H9 (cell line): Measurements from ENCODE around the gene C10orf143. TPM values are rescaled to one million over a fixed set of nuclear protein-coding genes. Genes with fewer than 3 reads are reported as not detected.
"Not testable (repeated sequence)": the region's sequence is repeated elsewhere in the genome, so short reads cannot be mapped to it uniquely, and the experiment has no call there.

Experiments used
- DNase-seq: peaks from one replicate; pipeline ENCODE4 v3.0.0-alpha.2; 2017
- H2AFZ ChIP-seq: one replicate; pipeline ENCODE4 v1.6.1; 2013; ENCODE audit warnings: mild to moderate bottlenecking, low read length, control low read depth, moderate library complexity
- H2AK5ac ChIP-seq: 2 replicates; pipeline ENCODE4 v1.6.1; 2013; ENCODE audit warnings: low read length, control low read depth, mixed read lengths; ENCODE audit not compliant: insufficient read length
- H2BK120ac ChIP-seq: one replicate; pipeline ENCODE4 v1.6.1; 2013; ENCODE audit warnings: low read depth, mild to moderate bottlenecking, low read length, control low read depth, inconsistent platforms; ENCODE audit not compliant: poor library complexity, severe bottlenecking
- H2BK12ac ChIP-seq: 2 replicates; pipeline ENCODE4 v1.6.1; 2013; ENCODE audit warnings: low read length, control low read depth, mixed read lengths, low read depth; ENCODE audit not compliant: insufficient read length
- H2BK15ac ChIP-seq: 2 replicates; pipeline ENCODE4 v1.6.1; 2013; ENCODE audit warnings: low read depth, low read length, control low read depth
- H2BK20ac ChIP-seq: one replicate; pipeline ENCODE4 v1.6.1; 2013; ENCODE audit warnings: low read depth, mild to moderate bottlenecking, low read length, control low read depth, inconsistent platforms; ENCODE audit not compliant: poor library complexity, severe bottlenecking
- H2BK5ac ChIP-seq: 2 replicates; pipeline ENCODE4 v1.6.1; 2013; ENCODE audit warnings: low read length, control low read depth, mixed read lengths; ENCODE audit not compliant: insufficient read length
- H3K14ac ChIP-seq: 2 replicates; pipeline ENCODE4 v1.6.1; 2013; ENCODE audit warnings: low read length, control low read depth; ENCODE audit not compliant: insufficient read depth
- H3K18ac ChIP-seq: 2 replicates; pipeline ENCODE4 v1.6.1; 2013; ENCODE audit warnings: low read depth, mild to moderate bottlenecking, mixed read lengths, low read length, control low read depth; ENCODE audit not compliant: insufficient read length
- H3K23ac ChIP-seq: 2 replicates; pipeline ENCODE4 v1.6.1; 2013; ENCODE audit warnings: low read length, control low read depth, mixed read lengths, low read depth; ENCODE audit not compliant: insufficient read length
- H3K23me2 ChIP-seq: 2 replicates; pipeline ENCODE4 v1.6.1; 2013; ENCODE audit warnings: low read depth, mild to moderate bottlenecking, mixed read lengths, low read length, control low read depth; ENCODE audit not compliant: insufficient read length, poor library complexity, severe bottlenecking
- H3K27ac ChIP-seq: 2 replicates; pipeline ENCODE4 v1.5.1; 2013; ENCODE audit warnings: low read length, control low read depth, mixed read lengths, low read depth; ENCODE audit not compliant: insufficient read length
- H3K27me3 ChIP-seq: 2 replicates; pipeline ENCODE4 v1.6.1; 2013; ENCODE audit warnings: low read length, control low read depth, inconsistent platforms; ENCODE audit not compliant: insufficient read depth
- H3K4ac ChIP-seq: 2 replicates; pipeline ENCODE4 v1.6.1; 2013; ENCODE audit warnings: low read depth, mild to moderate bottlenecking, control low read depth, inconsistent platforms, low read length, moderate library complexity
- H3K4me1 ChIP-seq: 2 replicates; pipeline ENCODE4 v1.6.1; 2013; ENCODE audit warnings: low read length, control low read depth, inconsistent platforms; ENCODE audit not compliant: insufficient read depth
- H3K4me2 ChIP-seq: 2 replicates; pipeline ENCODE4 v1.6.1; 2013; ENCODE audit warnings: low read length, control low read depth, mixed read lengths; ENCODE audit not compliant: insufficient read length, insufficient read depth
- H3K56ac ChIP-seq: 2 replicates; pipeline ENCODE4 v1.6.1; 2013; ENCODE audit warnings: low read depth, mild to moderate bottlenecking, mixed read lengths, low read length, control low read depth; ENCODE audit not compliant: insufficient read length
- H3K79me1 ChIP-seq: 2 replicates; pipeline ENCODE4 v1.6.1; 2013; ENCODE audit warnings: low read depth, mild to moderate bottlenecking, moderate library complexity, low read length, control low read depth, inconsistent platforms; ENCODE audit not compliant: insufficient read depth, poor library complexity, severe bottlenecking
- H3K79me2 ChIP-seq: 2 replicates; pipeline ENCODE4 v1.6.1; 2013; ENCODE audit warnings: low read length, control low read depth, inconsistent platforms; ENCODE audit not compliant: insufficient read depth
- H3K9ac ChIP-seq: 2 replicates; pipeline ENCODE4 v1.6.1; 2013; ENCODE audit warnings: low read length, control low read depth, mixed read lengths; ENCODE audit not compliant: insufficient read length; ENCODE audit errors: extremely low read depth
- H3K9me3 ChIP-seq: one replicate; pipeline ENCODE4 v1.6.1; 2013; ENCODE audit warnings: low read depth, low read length, inconsistent platforms; ENCODE audit not compliant: control insufficient read depth
- H3T11ph ChIP-seq: one replicate; pipeline ENCODE4 v1.6.1; 2013; ENCODE audit warnings: mild to moderate bottlenecking, low read length, control low read depth, inconsistent platforms
- H4K20me1 ChIP-seq: one replicate; pipeline ENCODE4 v1.6.1; 2013; ENCODE audit not compliant: control insufficient read depth, insufficient read length, insufficient read depth
- H4K5ac ChIP-seq: 2 replicates; pipeline ENCODE4 v1.6.1; 2013; ENCODE audit warnings: low read depth, mild to moderate bottlenecking, mixed read lengths, low read length, control low read depth; ENCODE audit not compliant: insufficient read length
- H4K8ac ChIP-seq: replicated peaks from 2 replicates; pipeline ENCODE4 v1.6.1; 2013; ENCODE audit warnings: low read length, control low read depth, mixed read lengths, low read depth; ENCODE audit not compliant: insufficient read length
- H4K91ac ChIP-seq: 2 replicates; pipeline ENCODE4 v1.6.1; 2013; ENCODE audit warnings: low read depth, mild to moderate bottlenecking, moderate library complexity, mixed read lengths, low read length, control low read depth; ENCODE audit not compliant: insufficient read length
- H3K27ac Mint-ChIP-seq, 3 experiments: 2 replicates in 2 of 3; 3 replicates in 1 of 3; pipeline ENCODE4 v1.8.0; 2020 to 2021; ENCODE audit warnings: mixed read lengths in 3 of 3, mild to moderate bottlenecking in 1 of 3, moderate library complexity in 1 of 3
- H3K27me3 Mint-ChIP-seq: 2 replicates; pipeline ENCODE4 v1.8.0; 2021; ENCODE audit warnings: low read depth, mild to moderate bottlenecking, moderate library complexity, mixed read lengths
- H3K36me3 Mint-ChIP-seq, 3 experiments: 2 replicates in 2 of 3; 3 replicates in 1 of 3; pipeline ENCODE4 v1.8.0; 2020 to 2021; ENCODE audit warnings: low read depth in 3 of 3, mixed read lengths in 3 of 3; ENCODE audit not compliant: insufficient read depth in 1 of 3
- H3K4me1 Mint-ChIP-seq, 2 experiments: 2 replicates each; pipeline ENCODE4 v1.8.0; 2020; ENCODE audit warnings: mixed read lengths in 2 of 2
- H3K4me3 Mint-ChIP-seq, 2 experiments: 2 replicates in 1 of 2; 3 replicates in 1 of 2; pipeline ENCODE4 v1.8.0; 2020 to 2021; ENCODE audit warnings: mild to moderate bottlenecking in 2 of 2, mixed read lengths in 2 of 2, moderate library complexity in 1 of 2
- H3K9me3 Mint-ChIP-seq, 2 experiments: 2 replicates in 1 of 2; 3 replicates in 1 of 2; pipeline ENCODE4 v1.8.0; 2020; ENCODE audit warnings: mild to moderate bottlenecking in 2 of 2, mixed read lengths in 2 of 2, moderate library complexity in 1 of 2
- WGBS: extraction: QIAGEN DNeasy Blood & Tissue Kit; methylation state at CpG from one replicate; pipeline ENCODE4 v1.1.7; 2013; ENCODE audit warnings: missing lambda C conversion rate, low lambda C conversion rate, mixed read lengths; ENCODE audit not compliant: insufficient read length; ENCODE audit errors: extremely low coverage; 5-methylcytosine and 5-hydroxymethylcytosine counted together
- total RNA-seq: library from RNA; stranded (reverse); gene quantifications from 2 replicates; pipeline ENCODE4 v1.2.1, GENCODE V29; 2021
- TF ChIP-seq, protein P1 (sequence below): fragments of 200-600 bp; sonication (generic); conservative IDR thresholded peaks from 3 replicates; pipeline ENCODE4 v1.8.0; 2021; ENCODE audit warnings: antibody characterized with exemption, mild to moderate bottlenecking

Gene C10orf143
- total RNA-seq, 1 experiment from 2014 or later = 0.94 TPM

GRCh38 chr10:130108934-130109604 lies 1.6 kb downstream of the C10orf143 start:
- H3K4me2 ChIP-seq = peak overlapping the region; percentile 98
- no peak overlapping the region for H3K18ac ChIP-seq
- H3K79me2 ChIP-seq = no peaks in the 10 kb centered on the region
- WGBS = no CpG with 5 or more reads among the region's 6 CpGs
- peaks cover 0 to 4% of the 10 kb centered on the region in 2 experiments; a peak in 2 of 5 replicates for H3K9me3 Mint-ChIP-seq
- no peak overlapping the region for H2AK5ac ChIP-seq
- H3K9ac ChIP-seq = no peak overlapping the region
- no peak overlapping the region for H4K8ac ChIP-seq
- H3K27ac Mint-ChIP-seq = peak overlapping the region in 1 of 3 experiments; percentile 17; a peak in 2 of 7 replicates
- no peaks in the 10 kb centered on the region for H3K9me3 ChIP-seq
- no peak overlapping the region for H3K23ac ChIP-seq
- no peak overlapping the region for H3T11ph ChIP-seq
- H3K4me1 Mint-ChIP-seq = peaks cover 18 to 25% of the 10 kb centered on the region in 2 experiments
- no peak overlapping the region for H2BK20ac ChIP-seq
- no peaks in the 10 kb centered on the region for H3K79me1 ChIP-seq
- H2BK120ac ChIP-seq = no peak overlapping the region
- H2BK12ac ChIP-seq = no peak overlapping the region
- H3K27ac ChIP-seq = no peak overlapping the region
- TF ChIP-seq, protein P1, sequence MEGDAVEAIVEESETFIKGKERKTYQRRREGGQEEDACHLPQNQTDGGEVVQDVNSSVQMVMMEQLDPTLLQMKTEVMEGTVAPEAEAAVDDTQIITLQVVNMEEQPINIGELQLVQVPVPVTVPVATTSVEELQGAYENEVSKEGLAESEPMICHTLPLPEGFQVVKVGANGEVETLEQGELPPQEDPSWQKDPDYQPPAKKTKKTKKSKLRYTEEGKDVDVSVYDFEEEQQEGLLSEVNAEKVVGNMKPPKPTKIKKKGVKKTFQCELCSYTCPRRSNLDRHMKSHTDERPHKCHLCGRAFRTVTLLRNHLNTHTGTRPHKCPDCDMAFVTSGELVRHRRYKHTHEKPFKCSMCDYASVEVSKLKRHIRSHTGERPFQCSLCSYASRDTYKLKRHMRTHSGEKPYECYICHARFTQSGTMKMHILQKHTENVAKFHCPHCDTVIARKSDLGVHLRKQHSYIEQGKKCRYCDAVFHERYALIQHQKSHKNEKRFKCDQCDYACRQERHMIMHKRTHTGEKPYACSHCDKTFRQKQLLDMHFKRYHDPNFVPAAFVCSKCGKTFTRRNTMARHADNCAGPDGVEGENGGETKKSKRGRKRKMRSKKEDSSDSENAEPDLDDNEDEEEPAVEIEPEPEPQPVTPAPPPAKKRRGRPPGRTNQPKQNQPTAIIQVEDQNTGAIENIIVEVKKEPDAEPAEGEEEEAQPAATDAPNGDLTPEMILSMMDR = no peak
- no peak overlapping the region for H2AFZ ChIP-seq
- H4K91ac ChIP-seq = no peak overlapping the region
- H3K27me3 ChIP-seq = no peaks in the 10 kb centered on the region
- H4K5ac ChIP-seq = no peak overlapping the region
- no peak for DNase-seq
- no peaks in the 10 kb centered on the region; the same call in 1 of the 2 replicates for H3K4me1 ChIP-seq
- no peak overlapping the region for H3K14ac ChIP-seq
- H4K20me1 ChIP-seq = peaks cover 3% of the 10 kb centered on the region
- H3K23me2 ChIP-seq = peaks cover 5% of the 10 kb centered on the region
- H2BK15ac ChIP-seq = no peak overlapping the region
- no peak overlapping the region for H3K56ac ChIP-seq
- H3K4me3 Mint-ChIP-seq = peak overlapping the region; percentile 27 to 93; a peak in 2 of 5 replicates
- no peak overlapping the region for H3K4ac ChIP-seq
- no peak overlapping the region for H2BK5ac ChIP-seq
- peaks cover 8% of the 10 kb centered on the region; the same call in 1 of the 2 replicates for H3K27me3 Mint-ChIP-seq
- peaks cover 0 to 12% (median 5%) of the 10 kb centered on the region in 3 experiments; a peak in 4 of 7 replicates for H3K36me3 Mint-ChIP-seq

GRCh38 chr10:130108146-130108545 lies 2.5 kb downstream of the C10orf143 start:
- H4K20me1 ChIP-seq, H3K4me1 ChIP-seq: not testable (repeated sequence)
- no CpG with 5 or more reads among the region's 8 CpGs for WGBS

More at GRCh38 chr10:130108146-130108545, 2.5 kb downstream of the C10orf143 start:
- H2BK20ac ChIP-seq, H3K27me3 ChIP-seq, H2BK15ac ChIP-seq, H3K4ac ChIP-seq, H3K9me3 Mint-ChIP-seq, H4K91ac ChIP-seq, H3K9me3 ChIP-seq, H3T11ph ChIP-seq, DNase-seq, H2BK5ac ChIP-seq, H3K23me2 ChIP-seq, H2AFZ ChIP-seq, H3K18ac ChIP-seq, H4K5ac ChIP-seq, H3K56ac ChIP-seq, H3K4me3 Mint-ChIP-seq, H3K9ac ChIP-seq, H3K79me2 ChIP-seq, H3K14ac ChIP-seq, H3K27ac ChIP-seq, H3K27me3 Mint-ChIP-seq, H3K79me1 ChIP-seq, H2BK120ac ChIP-seq, H4K8ac ChIP-seq, H3K4me2 ChIP-seq, H3K27ac Mint-ChIP-seq, H3K23ac ChIP-seq, H2AK5ac ChIP-seq, H2BK12ac ChIP-seq: not testable (repeated sequence)
- peaks cover 18 to 25% of the 10 kb centered on the region in 2 experiments for H3K4me1 Mint-ChIP-seq
- peaks cover 0 to 11% (median 5%) of the 10 kb centered on the region in 3 experiments; a peak in 4 of 7 replicates for H3K36me3 Mint-ChIP-seq
